Measurements from ENCODE around the gene KLHL41. TPM values are rescaled to one million over a fixed set of nuclear protein-coding genes. Genes with fewer than 3 reads are reported as not detected.
A peak's percentile ranks its signal among the peaks of the same experiment; 100 is the strongest.

Gene KLHL41
- total RNA-seq, 1 donor from 2014 or later = 1.4 TPM

DNA sequence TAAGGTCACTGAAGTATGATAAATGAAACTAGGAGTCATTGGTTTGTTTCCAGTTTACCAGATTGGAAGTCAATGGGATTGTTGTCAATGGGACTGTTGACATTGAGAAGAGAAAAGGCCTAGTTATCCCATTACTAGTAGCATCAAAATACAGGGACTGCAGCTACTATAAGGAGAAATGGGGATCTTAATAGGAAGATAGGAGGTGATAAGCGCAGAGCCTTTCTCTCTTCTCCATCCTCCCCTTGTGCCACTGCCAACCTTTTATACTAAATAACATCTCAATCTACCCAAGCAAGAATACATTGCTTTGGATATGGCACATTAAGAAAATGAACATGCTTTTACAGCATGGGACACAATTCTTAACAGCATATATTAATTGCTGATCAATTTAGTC, 40.7 kb upstream of the KLHL41 start:
- Mint-ChIP-seq H3K27ac (ENCODE audit: unreplicated experiment) (no peak overlapping the region), H3K4me1 (no peaks in the 10 kb centered on the region), H3K9me3 (peaks cover 4% of the 10 kb centered on the region), H3K36me3 (ENCODE audit: low read depth) (no peaks in the 10 kb centered on the region), H3K4me3 (peak overlapping the region; percentile 35), H3K27me3 (ENCODE audit: low read depth) (peaks cover 5% of the 10 kb centered on the region)
- TF ChIP-seq, protein P1, sequence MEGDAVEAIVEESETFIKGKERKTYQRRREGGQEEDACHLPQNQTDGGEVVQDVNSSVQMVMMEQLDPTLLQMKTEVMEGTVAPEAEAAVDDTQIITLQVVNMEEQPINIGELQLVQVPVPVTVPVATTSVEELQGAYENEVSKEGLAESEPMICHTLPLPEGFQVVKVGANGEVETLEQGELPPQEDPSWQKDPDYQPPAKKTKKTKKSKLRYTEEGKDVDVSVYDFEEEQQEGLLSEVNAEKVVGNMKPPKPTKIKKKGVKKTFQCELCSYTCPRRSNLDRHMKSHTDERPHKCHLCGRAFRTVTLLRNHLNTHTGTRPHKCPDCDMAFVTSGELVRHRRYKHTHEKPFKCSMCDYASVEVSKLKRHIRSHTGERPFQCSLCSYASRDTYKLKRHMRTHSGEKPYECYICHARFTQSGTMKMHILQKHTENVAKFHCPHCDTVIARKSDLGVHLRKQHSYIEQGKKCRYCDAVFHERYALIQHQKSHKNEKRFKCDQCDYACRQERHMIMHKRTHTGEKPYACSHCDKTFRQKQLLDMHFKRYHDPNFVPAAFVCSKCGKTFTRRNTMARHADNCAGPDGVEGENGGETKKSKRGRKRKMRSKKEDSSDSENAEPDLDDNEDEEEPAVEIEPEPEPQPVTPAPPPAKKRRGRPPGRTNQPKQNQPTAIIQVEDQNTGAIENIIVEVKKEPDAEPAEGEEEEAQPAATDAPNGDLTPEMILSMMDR (conservative IDR thresholded peaks at IDR 0.05) = no peak
- no peak for DNase-seq (ENCODE audit: low read depth, low spot score)

DNA sequence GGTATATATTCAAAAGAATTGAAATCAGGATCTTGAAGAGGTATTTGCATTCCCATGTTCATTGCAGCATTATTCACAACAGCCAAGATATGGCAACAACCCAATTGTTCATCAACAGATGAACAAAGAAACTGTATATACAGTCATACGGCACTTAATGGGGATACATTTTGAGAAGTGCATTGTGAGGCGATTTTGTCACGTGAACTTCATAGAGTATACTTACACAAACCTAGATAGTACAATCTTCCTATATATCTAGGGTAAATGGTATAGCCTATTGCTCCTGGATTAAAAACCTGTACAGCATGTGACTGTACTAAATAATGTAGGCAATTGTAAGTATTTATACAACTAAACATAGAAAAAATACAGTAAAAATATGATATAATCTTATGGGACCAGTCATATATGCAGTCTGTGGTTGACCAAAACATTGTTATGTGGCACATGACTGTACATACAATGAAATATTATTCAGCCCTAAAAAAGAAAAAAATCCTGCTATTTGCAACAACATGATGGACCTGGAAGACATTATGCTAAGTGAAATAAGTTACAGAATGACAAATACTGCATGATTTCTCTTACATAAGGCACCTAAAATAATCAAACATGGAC, 39.4 kb upstream of the KLHL41 start:
- TF ChIP-seq, protein P1 (conservative IDR thresholded peaks at IDR 0.05) = no peak
- no peaks in the 10 kb centered on the region for H3K4me1 Mint-ChIP-seq
- DNase-seq (ENCODE audit: low read depth, low spot score) = no peak
- no peaks in the 10 kb centered on the region for H3K36me3 Mint-ChIP-seq (ENCODE audit: low read depth)
- H3K9me3 Mint-ChIP-seq = peaks cover 4% of the 10 kb centered on the region
- no peak overlapping the region for H3K27ac Mint-ChIP-seq (ENCODE audit: unreplicated experiment)
- H3K4me3 Mint-ChIP-seq = no peak overlapping the region
- H3K27me3 Mint-ChIP-seq (ENCODE audit: low read depth) = peaks cover 3% of the 10 kb centered on the region

DNA sequence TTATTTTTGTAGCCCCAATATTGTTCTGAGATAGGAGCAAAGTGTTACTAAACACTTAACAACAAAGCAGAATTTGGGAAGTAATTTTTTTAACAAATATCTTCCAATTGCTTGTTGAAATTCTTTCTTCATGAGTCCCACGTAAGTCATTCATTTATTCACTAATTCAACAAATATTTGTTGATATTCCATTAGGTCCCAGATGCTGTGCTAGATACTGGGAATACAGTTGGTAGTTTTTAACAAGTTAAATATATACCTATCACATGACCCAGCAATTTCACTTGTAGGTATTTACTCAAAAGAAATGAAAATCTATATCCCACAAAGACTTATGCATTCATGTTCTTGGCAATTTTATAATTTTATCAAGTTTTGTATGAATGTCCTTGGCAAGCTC, 37.3 kb upstream of the KLHL41 start:
- Mint-ChIP-seq H3K9me3 (peaks cover 4% of the 10 kb centered on the region), H3K27ac (ENCODE audit: unreplicated experiment) (no peak overlapping the region), H3K36me3 (ENCODE audit: low read depth) (no peaks in the 10 kb centered on the region), H3K4me3 (no peak overlapping the region), H3K27me3 (ENCODE audit: low read depth) (peaks cover 3% of the 10 kb centered on the region), H3K4me1 (no peaks in the 10 kb centered on the region)
- no peak for DNase-seq (ENCODE audit: low read depth, low spot score)
- TF ChIP-seq, protein P1 (conservative IDR thresholded peaks at IDR 0.05) = no peak

DNA sequence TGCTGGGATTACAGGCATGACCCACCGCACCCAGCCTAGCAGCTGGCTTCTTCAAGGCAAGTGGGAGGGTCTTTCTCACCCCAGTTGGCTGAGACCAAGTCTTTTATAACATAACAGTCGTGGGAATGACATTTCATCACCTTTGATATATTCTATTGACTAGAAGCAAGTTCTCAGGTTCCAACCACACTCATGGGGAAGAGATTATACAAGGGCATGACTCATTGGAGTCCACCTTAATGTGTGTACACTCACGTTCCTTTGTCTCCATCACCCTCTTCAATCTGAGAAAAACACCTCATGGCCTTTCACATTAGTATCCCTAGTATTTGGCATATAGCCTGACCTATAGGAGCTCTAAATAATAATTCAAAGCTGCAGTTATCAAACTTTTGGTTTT, 33.0 kb upstream of the KLHL41 start:
- H3K4me3 Mint-ChIP-seq = no peak overlapping the region
- H3K9me3 Mint-ChIP-seq = peaks cover 4% of the 10 kb centered on the region
- TF ChIP-seq, protein P1 (conservative IDR thresholded peaks at IDR 0.05) = no peak
- no peak overlapping the region for H3K27ac Mint-ChIP-seq (ENCODE audit: unreplicated experiment)
- H3K36me3 Mint-ChIP-seq (ENCODE audit: low read depth) = no peaks in the 10 kb centered on the region
- H3K27me3 Mint-ChIP-seq (ENCODE audit: low read depth) = no peaks in the 10 kb centered on the region
- DNase-seq (ENCODE audit: low read depth, low spot score) = no peak
- H3K4me1 Mint-ChIP-seq = peaks cover 26% of the 10 kb centered on the region

DNA sequence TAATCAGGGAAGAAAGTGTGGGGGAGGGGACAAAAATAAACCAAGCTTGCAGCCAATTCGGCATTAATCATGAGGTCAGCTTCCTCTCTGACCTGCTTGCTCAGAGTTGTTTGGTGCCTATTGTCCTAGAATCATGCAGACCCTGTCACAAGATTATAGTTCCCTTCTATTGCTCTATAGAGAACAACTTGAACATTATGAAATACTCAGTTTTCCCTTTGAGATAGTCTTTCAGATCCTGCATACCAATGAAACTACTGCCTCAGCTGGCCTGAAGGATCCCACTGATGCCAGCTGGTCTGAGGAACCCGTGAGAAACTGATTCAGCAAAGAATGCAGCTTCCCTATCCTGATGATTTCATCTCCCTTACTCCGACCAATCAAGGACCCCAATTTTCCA, 31.2 kb upstream of the KLHL41 start:
- Mint-ChIP-seq H3K9me3 (peaks cover 4% of the 10 kb centered on the region), H3K4me3 (peak overlapping the region; percentile 90), H3K4me1 (peaks cover 26% of the 10 kb centered on the region), H3K27ac (ENCODE audit: unreplicated experiment) (peak overlapping the region; percentile 93), H3K27me3 (ENCODE audit: low read depth) (no peaks in the 10 kb centered on the region), H3K36me3 (ENCODE audit: low read depth) (no peaks in the 10 kb centered on the region)
- DNase-seq (ENCODE audit: low read depth, low spot score) = no peak
- TF ChIP-seq, protein P1 (conservative IDR thresholded peaks at IDR 0.05) = no peak
